Adrenal gland (tissue), 5 donors: ENCODE results near the gene NOP56.

Experiments
- POLR2A ChIP-seq, 2 donors: fragments of 450-650 bp; IDR thresholded peaks; one replicate each; pipeline ENCODE4 v1.6.1; 2017; ENCODE audit warnings: antibody characterized with exemption in 2 of 2, mild to moderate bottlenecking in 2 of 2, moderate library complexity in 1 of 2
- TF ChIP-seq, protein P1 (sequence below), 6 experiments: fragments of 450-650 bp in 4 of 6; fragments of 200-600 bp in 2 of 6; sonication (generic) in 1 of 6; IDR thresholded peaks; 1 replicate in 5 of 6; 2 replicates in 1 of 6; pipeline versions ENCODE4 v1.5.1 to v1.8.0; 2016 to 2021; ENCODE audit warnings: antibody characterized with exemption in 6 of 6, mild to moderate bottlenecking in 2 of 6, moderate library complexity in 1 of 6
- donor health status: DM: no; HTN: no; CAD: no.

DNA sequence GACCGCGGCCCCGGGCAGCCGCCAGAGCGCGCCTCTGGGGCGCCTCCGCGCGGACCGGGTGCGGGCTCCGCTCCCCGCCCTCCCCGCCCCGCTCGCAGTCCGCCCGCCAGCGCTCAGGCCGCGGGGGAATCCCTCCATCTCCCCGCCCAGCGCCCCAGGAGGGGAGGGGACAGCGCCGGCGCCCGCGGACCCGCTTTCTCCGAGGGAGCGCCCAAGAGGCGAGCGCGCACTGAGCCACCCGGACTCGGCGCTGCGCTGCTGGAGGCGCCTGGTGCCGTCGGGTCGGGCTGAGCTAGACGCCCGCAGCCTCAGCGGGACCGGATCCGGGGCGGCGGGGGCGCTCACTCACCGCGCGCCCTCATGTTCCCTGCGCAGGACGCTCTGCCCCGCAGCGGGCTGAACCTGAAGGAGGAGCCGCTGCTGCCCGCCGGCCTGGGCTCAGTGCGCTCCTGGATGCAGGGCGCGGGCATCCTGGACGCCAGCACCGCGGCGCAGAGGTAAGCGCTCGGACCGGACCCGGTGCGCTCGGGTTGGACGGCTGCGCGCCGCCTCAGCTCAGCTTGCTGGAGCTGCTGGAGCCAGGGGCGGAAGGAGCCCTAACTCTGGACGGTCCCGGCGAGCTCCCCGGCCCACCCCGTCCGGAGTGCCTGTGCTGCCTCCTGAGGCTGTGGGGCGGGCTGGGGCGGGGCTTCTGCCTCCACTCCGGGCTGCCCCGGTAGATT lies 41.0 kb downstream of the NOP56 start:
- TF ChIP-seq, protein P1, sequence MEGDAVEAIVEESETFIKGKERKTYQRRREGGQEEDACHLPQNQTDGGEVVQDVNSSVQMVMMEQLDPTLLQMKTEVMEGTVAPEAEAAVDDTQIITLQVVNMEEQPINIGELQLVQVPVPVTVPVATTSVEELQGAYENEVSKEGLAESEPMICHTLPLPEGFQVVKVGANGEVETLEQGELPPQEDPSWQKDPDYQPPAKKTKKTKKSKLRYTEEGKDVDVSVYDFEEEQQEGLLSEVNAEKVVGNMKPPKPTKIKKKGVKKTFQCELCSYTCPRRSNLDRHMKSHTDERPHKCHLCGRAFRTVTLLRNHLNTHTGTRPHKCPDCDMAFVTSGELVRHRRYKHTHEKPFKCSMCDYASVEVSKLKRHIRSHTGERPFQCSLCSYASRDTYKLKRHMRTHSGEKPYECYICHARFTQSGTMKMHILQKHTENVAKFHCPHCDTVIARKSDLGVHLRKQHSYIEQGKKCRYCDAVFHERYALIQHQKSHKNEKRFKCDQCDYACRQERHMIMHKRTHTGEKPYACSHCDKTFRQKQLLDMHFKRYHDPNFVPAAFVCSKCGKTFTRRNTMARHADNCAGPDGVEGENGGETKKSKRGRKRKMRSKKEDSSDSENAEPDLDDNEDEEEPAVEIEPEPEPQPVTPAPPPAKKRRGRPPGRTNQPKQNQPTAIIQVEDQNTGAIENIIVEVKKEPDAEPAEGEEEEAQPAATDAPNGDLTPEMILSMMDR (IDR thresholded peaks at IDR 0.05), result no peak
- no peak for TF ChIP-seq POLR2A (IDR thresholded peaks at IDR 0.05)
